ENCODE measurements around the gene AURKAIP1. TPM values are rescaled to one million over a fixed set of nuclear protein-coding genes. Genes with fewer than 3 reads are reported as not detected.

AURKAIP1 gene
- total RNA-seq, 4 donors from 2014 or later: 55.8 to 106 (median 86.1) TPM

DNA sequence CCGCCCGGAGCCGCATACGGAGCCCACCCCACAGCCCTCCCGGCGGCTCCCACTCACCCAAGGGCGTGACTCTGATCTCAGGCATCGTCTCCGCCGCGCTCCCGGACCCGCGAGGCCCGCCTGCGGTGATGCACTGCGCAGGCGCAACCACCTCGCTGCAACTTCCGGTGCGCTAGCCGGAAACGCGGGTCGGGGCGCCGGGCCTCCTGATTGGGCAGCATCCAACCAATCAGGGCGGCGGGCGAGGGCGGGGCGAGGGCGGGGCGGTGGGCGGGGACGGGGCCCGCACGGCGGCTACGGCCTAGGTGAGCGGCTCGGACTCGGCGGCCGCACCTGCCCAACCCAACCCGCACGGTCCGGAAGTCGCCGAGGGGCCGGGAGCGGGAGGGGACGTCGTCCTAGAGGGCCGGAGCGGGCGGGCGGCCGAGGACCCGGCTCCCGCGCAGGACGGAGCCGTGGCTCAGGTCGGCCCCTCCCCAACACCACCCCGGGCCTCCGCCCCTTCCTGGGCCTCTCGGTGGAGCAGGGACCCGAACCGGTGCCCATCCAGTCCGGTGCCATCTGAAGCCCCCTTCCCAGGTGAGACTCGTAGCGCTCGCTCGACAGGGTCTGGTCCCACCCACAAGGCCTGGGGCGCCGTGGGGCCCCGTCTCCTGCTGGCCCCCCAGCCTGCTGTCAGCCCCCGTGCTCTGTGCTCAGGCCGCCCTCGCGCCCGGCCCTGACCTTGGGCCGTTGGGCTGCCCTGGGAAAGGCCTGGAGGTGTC, 50.3 kb downstream of the AURKAIP1 start, which contains the start of the genes CPTP and INTS11:
Gene CPTP (plus strand): TSS at position 279 of the 764 bp plus-strand sequence. CDS start 2,109 bp downstream, outside the sequence.
Gene INTS11 (minus strand): TSS at position 137 of the 764 bp plus-strand sequence. CDS start 52 bp downstream, at position 85.
- no peaks in the 10 kb centered on the region for H3K9me3 ChIP-seq
- DNase-seq (ENCODE audit: low spot score in 2 of 2): peak; percentile 97 to 98
- peaks cover 33% of the 10 kb centered on the region for H3K36me3 ChIP-seq
- H3K4me3 ChIP-seq: peak within 1 kb of the TSS; percentile 90
- peaks cover 54% of the 10 kb centered on the region for H3K4me1 ChIP-seq
- no peaks in the 10 kb centered on the region for H3K27me3 ChIP-seq
- TF ChIP-seq POLR2A (IDR thresholded peaks at IDR 0.05): peak in 1 of 2 donors; percentile 15
- no peak for TF ChIP-seq EP300 (IDR thresholded peaks at IDR 0.05)
- peak; percentile 23 to 75 (median 54) for TF ChIP-seq POLR2AphosphoS5 (IDR thresholded peaks at IDR 0.05)
- TF ChIP-seq, protein P1, sequence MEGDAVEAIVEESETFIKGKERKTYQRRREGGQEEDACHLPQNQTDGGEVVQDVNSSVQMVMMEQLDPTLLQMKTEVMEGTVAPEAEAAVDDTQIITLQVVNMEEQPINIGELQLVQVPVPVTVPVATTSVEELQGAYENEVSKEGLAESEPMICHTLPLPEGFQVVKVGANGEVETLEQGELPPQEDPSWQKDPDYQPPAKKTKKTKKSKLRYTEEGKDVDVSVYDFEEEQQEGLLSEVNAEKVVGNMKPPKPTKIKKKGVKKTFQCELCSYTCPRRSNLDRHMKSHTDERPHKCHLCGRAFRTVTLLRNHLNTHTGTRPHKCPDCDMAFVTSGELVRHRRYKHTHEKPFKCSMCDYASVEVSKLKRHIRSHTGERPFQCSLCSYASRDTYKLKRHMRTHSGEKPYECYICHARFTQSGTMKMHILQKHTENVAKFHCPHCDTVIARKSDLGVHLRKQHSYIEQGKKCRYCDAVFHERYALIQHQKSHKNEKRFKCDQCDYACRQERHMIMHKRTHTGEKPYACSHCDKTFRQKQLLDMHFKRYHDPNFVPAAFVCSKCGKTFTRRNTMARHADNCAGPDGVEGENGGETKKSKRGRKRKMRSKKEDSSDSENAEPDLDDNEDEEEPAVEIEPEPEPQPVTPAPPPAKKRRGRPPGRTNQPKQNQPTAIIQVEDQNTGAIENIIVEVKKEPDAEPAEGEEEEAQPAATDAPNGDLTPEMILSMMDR (IDR thresholded peaks at IDR 0.05): no peak
- WGBS: 1% methylated on average over 15 of the region's 84 CpGs
- peak within 1 kb of the TSS; percentile 89 for H3K27ac ChIP-seq

DNA sequence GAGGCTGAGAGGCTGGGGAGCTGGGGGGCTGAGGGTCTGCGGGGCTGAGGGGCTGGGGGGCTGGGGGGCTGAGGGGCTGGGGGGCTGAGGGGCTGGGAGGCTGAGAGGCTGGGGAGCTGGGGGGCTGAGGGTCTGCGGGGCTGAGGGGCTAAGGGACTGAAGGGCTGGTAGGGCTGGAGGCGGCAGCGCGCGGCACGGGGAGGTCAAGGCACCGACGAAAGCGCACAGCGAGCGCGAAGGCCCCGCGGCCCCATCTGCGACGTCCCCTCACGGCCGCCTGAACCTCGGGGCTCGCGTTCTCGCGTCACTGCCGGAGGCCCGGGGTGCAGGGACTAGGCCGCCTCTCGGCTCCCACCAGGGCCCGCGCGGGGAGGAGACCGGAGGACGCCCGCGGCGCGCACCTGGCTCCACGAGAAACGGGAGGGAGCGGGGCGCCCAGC, 50.9 kb downstream of the AURKAIP1 start:
- WGBS: 0% methylated on average over 10 of the region's 41 CpGs
- TF ChIP-seq POLR2AphosphoS5 (IDR thresholded peaks at IDR 0.05): no peak
- TF ChIP-seq, protein P1 (IDR thresholded peaks at IDR 0.05): no peak
- no peak for TF ChIP-seq EP300 (IDR thresholded peaks at IDR 0.05)
- no peak for TF ChIP-seq POLR2A (IDR thresholded peaks at IDR 0.05)
- Histone ChIP-seq H3K27me3 (no peaks in the 10 kb centered on the region), H3K4me1 (peaks cover 55% of the 10 kb centered on the region), H3K36me3 (peaks cover 34% of the 10 kb centered on the region), H3K4me3 (peak overlapping the region; percentile 90), H3K9me3 (no peaks in the 10 kb centered on the region), H3K27ac (peak overlapping the region; percentile 89)
- DNase-seq (ENCODE audit: low spot score in 2 of 2): no peak

Other genes with a start within 250 kb of the AURKAIP1 start
- not detected for gene TTLL10, start 201.3 kb downstream of the AURKAIP1 start, total RNA-seq
- 10 to 100 TPM; 24.4 to 62.1 (median 33.5) TPM for gene TNFRSF18, start 168.6 kb downstream of the AURKAIP1 start, total RNA-seq
- 1 to 10 TPM in 1 of 4 donors, under 1 TPM in 2, not detected in 1; 0.42 to 1.4 (median 0.72) TPM for gene TNFRSF4, start 161.1 kb downstream of the AURKAIP1 start, total RNA-seq
- 10 to 100 TPM; 57.5 to 87.6 (median 73.1) TPM for gene SDF4, start 143.2 kb downstream of the AURKAIP1 start, total RNA-seq
- 10 to 100 TPM in 3 of 4 donors, 1 to 10 TPM in 1; 9.3 to 24.4 (median 16.4) TPM for gene B3GALT6, start 143.0 kb downstream of the AURKAIP1 start, total RNA-seq
- 10 to 100 TPM in 1 of 4 donors, 1 to 10 TPM in 3; 4.3 to 23.5 (median 7.1) TPM for gene C1QTNF12, start 128.5 kb downstream of the AURKAIP1 start, total RNA-seq
- gene UBE2J2, start 101.4 kb downstream of the AURKAIP1 start, total RNA-seq: 10 to 100 TPM; 30.2 to 70.0 (median 60.0) TPM
- gene SCNN1D, start 94.8 kb downstream of the AURKAIP1 start, total RNA-seq: 1 to 10 TPM; 1.5 to 4.7 (median 2.6) TPM
- gene ACAP3, start 67.3 kb downstream of the AURKAIP1 start, total RNA-seq: 100 to 1,000 TPM; 112 to 309 (median 148) TPM
- 10 to 100 TPM; 16.9 to 56.4 (median 36.4) TPM for gene PUSL1, start 66.6 kb downstream of the AURKAIP1 start, total RNA-seq
- gene INTS11, start 50.5 kb downstream of the AURKAIP1 start, total RNA-seq: 100 to 1,000 TPM; 105 to 242 (median 151) TPM
- 10 to 100 TPM; 32.5 to 60.4 (median 54.3) TPM for gene CPTP, start 50.4 kb downstream of the AURKAIP1 start, total RNA-seq
- 1 to 10 TPM in 1 of 4 donors, under 1 TPM in 3; 0.56 to 1.8 (median 0.82) TPM for gene TAS1R3, start 43.9 kb downstream of the AURKAIP1 start, total RNA-seq
- gene DVL1, start 25.8 kb downstream of the AURKAIP1 start, total RNA-seq: 100 to 1,000 TPM in 3 of 4 donors, 10 to 100 TPM in 1; 99.4 to 151 (median 106) TPM
- gene MXRA8, start 16.7 kb downstream of the AURKAIP1 start, total RNA-seq: 10 to 100 TPM; 18.6 to 43.5 (median 21.9) TPM
- gene CCNL2, start 24.1 kb upstream of the AURKAIP1 start, total RNA-seq: 100 to 1,000 TPM; 136 to 599 (median 160) TPM
- gene MRPL20, start 32.1 kb upstream of the AURKAIP1 start, total RNA-seq: 100 to 1,000 TPM in 3 of 4 donors, 10 to 100 TPM in 1; 93.6 to 119 (median 109) TPM
- gene ANKRD65, start 46.1 kb upstream of the AURKAIP1 start, total RNA-seq: 10 to 100 TPM in 1 of 4 donors, 1 to 10 TPM in 3; 2.8 to 10.3 (median 5.9) TPM
- 10 to 100 TPM; 14.5 to 27.6 (median 19.8) TPM for gene VWA1, start 60.5 kb upstream of the AURKAIP1 start, total RNA-seq
- 1 to 10 TPM in 2 of 4 donors, under 1 TPM in 2; 0.32 to 4.2 (median 1.2) TPM for gene ATAD3C, start 74.5 kb upstream of the AURKAIP1 start, total RNA-seq
- gene ATAD3B, start 96.6 kb upstream of the AURKAIP1 start, total RNA-seq: 10 to 100 TPM; 18.5 to 71.9 (median 23.7) TPM
- gene ATAD3A, start 137.0 kb upstream of the AURKAIP1 start, total RNA-seq: 10 to 100 TPM; 15.0 to 23.2 (median 19.7) TPM
- 1 to 10 TPM in 3 of 4 donors, not detected in 1; 1.0 to 1.7 (median 1.1) TPM for gene TMEM240, start 165.4 kb upstream of the AURKAIP1 start, total RNA-seq
- 100 to 1,000 TPM; 102 to 115 (median 109) TPM for gene SSU72, start 199.7 kb upstream of the AURKAIP1 start, total RNA-seq
- 10 to 100 TPM in 3 of 4 donors, 1 to 10 TPM in 1; 9.0 to 26.2 (median 24.5) TPM for gene FNDC10, start 224.9 kb upstream of the AURKAIP1 start, total RNA-seq
- 100 to 1,000 TPM; 131 to 212 (median 154) TPM for gene MIB2, start 240.3 kb upstream of the AURKAIP1 start, total RNA-seq

All from suprapubic skin (tissue), 4 donors.